Loucy (cell line): Measurements from ENCODE around the gene DLK2.

ENCODE experiments used
- H2AFZ ChIP-seq: fragments of 200-600 bp; sonication (generic); 2 replicates; pipeline ENCODE4 v1.6.0; 2016; ENCODE audit warnings: antibody characterized with exemption, mild to moderate bottlenecking, low read length, moderate library complexity
- H3F3A ChIP-seq: fragments of 200-600 bp; 2 replicates; pipeline ENCODE4 v1.6.0; 2016; ENCODE audit warnings: antibody characterized with exemption, low read depth, mild to moderate bottlenecking
- H3K27me3 ChIP-seq: fragments of 200-600 bp; sonication (generic); 2 replicates; pipeline ENCODE4 v1.6.1; 2014; ENCODE audit warnings: low read length, mild to moderate bottlenecking; ENCODE audit not compliant: insufficient read depth, poor library complexity, severe bottlenecking
- H3K36me3 ChIP-seq: fragments of 200-600 bp; sonication (generic); 2 replicates; pipeline ENCODE4 v1.6.1; 2016; ENCODE audit warnings: low read length; ENCODE audit not compliant: insufficient read depth
- H3K4me1 ChIP-seq: fragments of 200-600 bp; sonication (generic); 2 replicates; pipeline ENCODE4 v1.5.1; 2014; ENCODE audit warnings: low read length, mild to moderate bottlenecking; ENCODE audit not compliant: insufficient read depth, poor library complexity, severe bottlenecking
- H3K4me2 ChIP-seq: fragments of 200-600 bp; sonication (generic); 2 replicates; pipeline ENCODE4 v1.6.0; 2014; ENCODE audit warnings: antibody characterized with exemption, low read length, low read depth, mild to moderate bottlenecking; ENCODE audit not compliant: poor library complexity, severe bottlenecking
- H3K4me3 ChIP-seq: fragments of 200-600 bp; sonication (generic); 2 replicates; pipeline ENCODE4 v1.5.1; 2014; ENCODE audit warnings: low read length, mild to moderate bottlenecking, mixed read lengths; ENCODE audit not compliant: poor library complexity, severe bottlenecking
- H3K79me2 ChIP-seq: fragments of 200-600 bp; sonication (generic); 2 replicates; pipeline ENCODE4 v1.6.1; 2014; ENCODE audit warnings: low read length; ENCODE audit not compliant: insufficient read depth
- H3K9ac ChIP-seq: fragments of 200-600 bp; sonication (generic); 2 replicates; pipeline ENCODE4 v1.6.0; 2014; ENCODE audit warnings: mild to moderate bottlenecking, low read depth, low read length, moderate library complexity; ENCODE audit not compliant: poor library complexity, severe bottlenecking
- H3K9me2 ChIP-seq: fragments of 200-600 bp; sonication (generic); replicated peaks from 2 replicates; pipeline ENCODE4 v1.6.1; 2016; ENCODE audit warnings: low read depth, low read length, mixed read lengths
- H3K9me3 ChIP-seq: fragments of 200-600 bp; sonication (generic); 2 replicates; pipeline ENCODE4 v1.6.1; 2014; ENCODE audit warnings: mild to moderate bottlenecking, antibody characterized with exemption, low read length, low read depth; ENCODE audit not compliant: insufficient read depth
- H4K20me1 ChIP-seq: fragments of 200-600 bp; sonication (generic); 2 replicates; pipeline ENCODE4 v1.6.0; 2014; ENCODE audit warnings: antibody characterized with exemption, low read length, mild to moderate bottlenecking; ENCODE audit not compliant: insufficient read depth, poor library complexity, severe bottlenecking
- EZH2phosphoT487 ChIP-seq: fragments of 200-600 bp; IDR thresholded peaks from 2 replicates; pipeline ENCODE4 v1.6.1; 2018; ENCODE audit warnings: antibody characterized with exemption, mild to moderate bottlenecking, moderate library complexity, borderline replicate concordance
- TF ChIP-seq, protein P1 (sequence below): fragments of 200-600 bp; sonication (generic); conservative IDR thresholded peaks from 2 replicates; pipeline ENCODE4 v1.5.1; 2014; ENCODE audit warnings: mild to moderate bottlenecking, antibody characterized with exemption, low read length

Gene DLK2

DNA sequence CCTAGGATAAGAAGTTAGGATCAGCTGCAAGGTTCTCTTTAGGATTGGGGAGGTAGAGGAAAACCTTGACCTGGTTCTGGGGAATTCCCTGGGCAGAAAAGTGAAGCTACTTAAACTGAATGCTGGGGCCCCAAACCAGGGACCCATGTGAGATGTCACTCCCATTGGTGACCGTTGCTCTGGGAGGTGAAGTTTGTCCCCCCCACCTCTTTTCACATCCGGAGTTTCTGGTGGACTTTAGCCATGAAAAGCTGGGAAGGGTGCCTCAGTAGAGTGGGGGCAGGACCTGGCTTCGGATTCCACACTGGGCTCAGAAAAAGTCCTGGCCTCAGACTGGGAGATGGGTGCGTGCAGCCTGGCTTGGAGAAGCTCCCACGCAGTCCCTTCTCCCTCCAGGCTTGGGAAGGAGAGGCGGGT lies 35.2 kb upstream of the DLK2 start:
- H3K36me3 ChIP-seq = no peaks in the 10 kb centered on the region
- H3K9me3 ChIP-seq = no peaks in the 10 kb centered on the region
- H3K4me2 ChIP-seq = no peak overlapping the region
- peaks cover 4% of the 10 kb centered on the region for H4K20me1 ChIP-seq
- peaks cover 8% of the 10 kb centered on the region for H3K4me1 ChIP-seq
- H2AFZ ChIP-seq = no peak overlapping the region
- no peaks in the 10 kb centered on the region for H3K27me3 ChIP-seq
- no peaks in the 10 kb centered on the region for H3K79me2 ChIP-seq
- H3K9me2 ChIP-seq = no peaks in the 10 kb centered on the region
- TF ChIP-seq, protein P1, sequence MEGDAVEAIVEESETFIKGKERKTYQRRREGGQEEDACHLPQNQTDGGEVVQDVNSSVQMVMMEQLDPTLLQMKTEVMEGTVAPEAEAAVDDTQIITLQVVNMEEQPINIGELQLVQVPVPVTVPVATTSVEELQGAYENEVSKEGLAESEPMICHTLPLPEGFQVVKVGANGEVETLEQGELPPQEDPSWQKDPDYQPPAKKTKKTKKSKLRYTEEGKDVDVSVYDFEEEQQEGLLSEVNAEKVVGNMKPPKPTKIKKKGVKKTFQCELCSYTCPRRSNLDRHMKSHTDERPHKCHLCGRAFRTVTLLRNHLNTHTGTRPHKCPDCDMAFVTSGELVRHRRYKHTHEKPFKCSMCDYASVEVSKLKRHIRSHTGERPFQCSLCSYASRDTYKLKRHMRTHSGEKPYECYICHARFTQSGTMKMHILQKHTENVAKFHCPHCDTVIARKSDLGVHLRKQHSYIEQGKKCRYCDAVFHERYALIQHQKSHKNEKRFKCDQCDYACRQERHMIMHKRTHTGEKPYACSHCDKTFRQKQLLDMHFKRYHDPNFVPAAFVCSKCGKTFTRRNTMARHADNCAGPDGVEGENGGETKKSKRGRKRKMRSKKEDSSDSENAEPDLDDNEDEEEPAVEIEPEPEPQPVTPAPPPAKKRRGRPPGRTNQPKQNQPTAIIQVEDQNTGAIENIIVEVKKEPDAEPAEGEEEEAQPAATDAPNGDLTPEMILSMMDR = no peak
- TF ChIP-seq EZH2phosphoT487 = no peak
- H3K4me3 ChIP-seq = no peak overlapping the region
- H3F3A ChIP-seq = no peaks in the 10 kb centered on the region
- H3K9ac ChIP-seq = no peak overlapping the region

DNA sequence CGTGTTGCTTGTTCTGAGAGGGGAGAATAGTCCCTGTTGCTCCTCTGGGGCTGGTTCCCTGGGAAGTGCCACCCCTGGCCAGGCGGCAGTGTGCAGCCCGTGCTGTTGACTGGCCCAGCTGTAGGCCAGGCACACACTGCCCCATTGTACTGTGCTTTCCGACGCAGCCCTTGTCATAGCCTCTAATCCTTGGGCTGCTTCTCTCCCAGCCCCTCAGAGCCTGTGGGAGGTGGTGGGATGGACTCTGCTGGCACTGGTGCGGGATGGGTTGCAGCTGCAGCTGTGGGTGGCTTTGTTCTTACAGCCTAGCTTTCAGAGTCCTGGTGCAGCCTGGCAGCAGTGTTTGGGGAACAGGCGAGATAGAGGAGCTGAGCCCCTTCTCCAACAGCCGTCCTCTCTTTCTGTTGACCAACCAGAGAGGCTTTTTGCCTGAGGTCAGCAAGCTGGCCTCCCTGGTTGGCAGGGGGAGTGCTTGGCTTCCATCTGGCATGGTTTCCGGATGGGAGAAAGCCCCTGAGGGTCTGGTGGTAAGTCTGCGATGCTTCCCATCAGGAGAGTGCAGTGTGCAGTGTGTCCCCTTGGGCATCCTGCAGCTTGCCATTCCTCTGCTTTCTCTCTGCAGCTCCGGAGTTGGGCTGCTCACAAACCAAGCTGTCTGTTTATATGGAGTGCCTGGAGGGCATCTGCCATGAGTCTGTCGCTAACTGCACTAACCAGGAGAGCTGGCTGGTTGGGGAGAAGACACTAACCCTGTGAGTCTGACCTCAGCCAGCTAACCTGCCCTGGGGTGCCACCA lies 34.1 kb upstream of the DLK2 start:
- no peak overlapping the region for H2AFZ ChIP-seq
- H3K4me2 ChIP-seq = no peak overlapping the region
- TF ChIP-seq, protein P1 = no peak
- no peak for TF ChIP-seq EZH2phosphoT487
- H3K36me3 ChIP-seq = no peaks in the 10 kb centered on the region
- H3K9ac ChIP-seq = no peak overlapping the region
- no peaks in the 10 kb centered on the region for H3K9me3 ChIP-seq
- H3K4me3 ChIP-seq = no peak overlapping the region
- H3K9me2 ChIP-seq = no peaks in the 10 kb centered on the region
- H3F3A ChIP-seq = no peaks in the 10 kb centered on the region
- no peaks in the 10 kb centered on the region for H3K79me2 ChIP-seq
- peaks cover 4% of the 10 kb centered on the region for H4K20me1 ChIP-seq
- no peaks in the 10 kb centered on the region for H3K27me3 ChIP-seq
- no peaks in the 10 kb centered on the region for H3K4me1 ChIP-seq

DNA sequence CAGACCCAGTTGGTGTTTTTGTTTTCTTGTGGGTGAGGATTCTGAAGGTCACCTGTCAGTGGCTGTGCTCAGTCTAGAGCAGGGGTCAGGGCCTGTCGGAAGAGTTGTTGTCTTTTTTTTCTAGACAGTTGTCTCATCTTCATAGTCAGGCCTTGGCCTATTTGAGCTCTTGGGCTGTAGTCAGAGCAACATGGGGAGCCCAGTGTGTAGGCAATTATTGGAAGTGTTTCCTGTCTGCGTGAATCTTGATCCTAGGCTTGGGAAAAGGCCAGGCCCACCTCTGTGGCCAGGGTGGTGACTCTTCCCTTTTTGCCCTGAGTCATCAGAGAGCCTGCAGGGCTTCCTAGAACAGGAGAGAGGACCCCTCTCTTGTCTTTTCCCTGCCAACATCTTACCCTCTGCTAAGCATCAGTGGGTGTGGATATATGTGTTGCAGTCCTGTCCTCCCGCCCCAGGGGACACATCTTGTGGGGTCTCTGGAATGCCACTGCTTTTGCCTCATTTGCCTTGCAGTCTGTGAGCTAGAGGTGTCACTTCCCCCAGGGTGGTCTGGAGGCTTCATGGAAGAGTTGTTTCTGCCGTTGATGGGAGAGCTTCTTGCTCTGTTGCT lies 33.4 kb upstream of the DLK2 start:
- TF ChIP-seq, protein P1 = no peak
- TF ChIP-seq EZH2phosphoT487 = no peak
- no peak overlapping the region for H3K9ac ChIP-seq
- H3K4me3 ChIP-seq = no peak overlapping the region
- H4K20me1 ChIP-seq = peaks cover 4% of the 10 kb centered on the region
- no peaks in the 10 kb centered on the region for H3K36me3 ChIP-seq
- no peaks in the 10 kb centered on the region for H3K9me3 ChIP-seq
- H3K4me2 ChIP-seq = no peak overlapping the region
- H3F3A ChIP-seq = no peaks in the 10 kb centered on the region
- no peaks in the 10 kb centered on the region for H3K79me2 ChIP-seq
- no peaks in the 10 kb centered on the region for H3K9me2 ChIP-seq
- no peaks in the 10 kb centered on the region for H3K27me3 ChIP-seq
- no peaks in the 10 kb centered on the region for H3K4me1 ChIP-seq
- no peak overlapping the region for H2AFZ ChIP-seq
